ENCODE data around the gene PLXNA4.

PLXNA4 gene

DNA sequence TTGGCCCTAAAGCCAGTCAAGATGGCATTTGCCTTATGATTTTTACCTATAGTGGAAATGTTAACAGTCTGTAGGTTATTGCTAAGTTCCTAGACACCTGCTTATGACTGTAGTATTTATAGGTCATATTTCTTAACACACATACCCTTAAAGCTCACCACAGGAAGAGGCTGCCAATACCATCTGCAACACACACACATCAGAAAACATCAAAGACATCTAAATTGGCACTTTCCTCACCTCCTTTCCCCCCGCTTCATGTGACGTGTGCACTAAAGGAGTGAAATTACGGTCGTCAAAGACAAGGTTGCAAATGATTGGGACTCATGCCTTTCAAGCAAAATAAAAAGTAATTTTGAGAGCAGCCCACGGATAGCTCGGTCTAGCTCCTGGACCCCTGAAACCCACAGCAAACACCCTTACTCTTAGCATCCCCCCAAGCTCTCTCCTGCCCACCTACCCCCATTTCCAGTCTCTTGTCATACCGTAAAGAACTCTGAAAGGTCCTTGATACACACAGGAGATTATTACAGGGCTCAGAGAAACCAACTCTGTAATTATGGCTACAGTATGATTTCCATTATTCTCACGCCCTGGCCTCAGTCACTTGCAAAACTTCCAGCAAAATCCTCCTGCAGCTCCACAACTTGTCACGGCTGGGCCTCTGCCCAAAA is 90.5 kb downstream of the PLXNA4 start:
- TF ChIP-seq POLR2AphosphoS5 (IDR thresholded peaks at IDR 0.05; ENCODE audit: low read depth, low read length): no peak
- TF ChIP-seq, protein P1, sequence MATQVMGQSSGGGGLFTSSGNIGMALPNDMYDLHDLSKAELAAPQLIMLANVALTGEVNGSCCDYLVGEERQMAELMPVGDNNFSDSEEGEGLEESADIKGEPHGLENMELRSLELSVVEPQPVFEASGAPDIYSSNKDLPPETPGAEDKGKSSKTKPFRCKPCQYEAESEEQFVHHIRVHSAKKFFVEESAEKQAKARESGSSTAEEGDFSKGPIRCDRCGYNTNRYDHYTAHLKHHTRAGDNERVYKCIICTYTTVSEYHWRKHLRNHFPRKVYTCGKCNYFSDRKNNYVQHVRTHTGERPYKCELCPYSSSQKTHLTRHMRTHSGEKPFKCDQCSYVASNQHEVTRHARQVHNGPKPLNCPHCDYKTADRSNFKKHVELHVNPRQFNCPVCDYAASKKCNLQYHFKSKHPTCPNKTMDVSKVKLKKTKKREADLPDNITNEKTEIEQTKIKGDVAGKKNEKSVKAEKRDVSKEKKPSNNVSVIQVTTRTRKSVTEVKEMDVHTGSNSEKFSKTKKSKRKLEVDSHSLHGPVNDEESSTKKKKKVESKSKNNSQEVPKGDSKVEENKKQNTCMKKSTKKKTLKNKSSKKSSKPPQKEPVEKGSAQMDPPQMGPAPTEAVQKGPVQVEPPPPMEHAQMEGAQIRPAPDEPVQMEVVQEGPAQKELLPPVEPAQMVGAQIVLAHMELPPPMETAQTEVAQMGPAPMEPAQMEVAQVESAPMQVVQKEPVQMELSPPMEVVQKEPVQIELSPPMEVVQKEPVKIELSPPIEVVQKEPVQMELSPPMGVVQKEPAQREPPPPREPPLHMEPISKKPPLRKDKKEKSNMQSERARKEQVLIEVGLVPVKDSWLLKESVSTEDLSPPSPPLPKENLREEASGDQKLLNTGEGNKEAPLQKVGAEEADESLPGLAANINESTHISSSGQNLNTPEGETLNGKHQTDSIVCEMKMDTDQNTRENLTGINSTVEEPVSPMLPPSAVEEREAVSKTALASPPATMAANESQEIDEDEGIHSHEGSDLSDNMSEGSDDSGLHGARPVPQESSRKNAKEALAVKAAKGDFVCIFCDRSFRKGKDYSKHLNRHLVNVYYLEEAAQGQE (IDR thresholded peaks at IDR 0.05; ENCODE audit: insufficient read depth in 1 of 2, low read depth in 2 of 2, low read length in 2 of 2): no peak
- TF ChIP-seq SIN3A (IDR thresholded peaks at IDR 0.05; ENCODE audit: borderline replicate concordance, insufficient read depth, low read length): no peak
- TF ChIP-seq TAF1 (IDR thresholded peaks at IDR 0.05; ENCODE audit: borderline replicate concordance, insufficient read depth, low read length): no peak
- TF ChIP-seq FOXP2 (optimal IDR thresholded peaks at IDR 0.05; ENCODE audit: borderline replicate concordance, extremely low read depth, extremely low read length, insufficient read depth): no peak

- no peak for TF ChIP-seq POLR2AphosphoS5 (IDR thresholded peaks at IDR 0.05; ENCODE audit: low read depth, low read length)
- TF ChIP-seq SIN3A (IDR thresholded peaks at IDR 0.05; ENCODE audit: borderline replicate concordance, insufficient read depth, low read length): no peak
These were observed 91.1 kb downstream of the PLXNA4 start for GRCh38 chr7:132485136-132485535.

- no peak for TF ChIP-seq FOXP2 (optimal IDR thresholded peaks at IDR 0.05; ENCODE audit: borderline replicate concordance, extremely low read depth, extremely low read length, insufficient read depth)
- TF ChIP-seq POLR2AphosphoS5 (IDR thresholded peaks at IDR 0.05; ENCODE audit: low read depth, low read length): no peak
- no peak for TF ChIP-seq TAF1 (IDR thresholded peaks at IDR 0.05; ENCODE audit: borderline replicate concordance, insufficient read depth, low read length)
- no peak for TF ChIP-seq SIN3A (IDR thresholded peaks at IDR 0.05; ENCODE audit: borderline replicate concordance, insufficient read depth, low read length)
- TF ChIP-seq, protein P1 (IDR thresholded peaks at IDR 0.05; ENCODE audit: insufficient read depth in 1 of 2, low read depth in 2 of 2, low read length in 2 of 2): no peak
These were observed 93.4 kb downstream of the PLXNA4 start for GRCh38 chr7:132482866-132483265.

- TF ChIP-seq, protein P1 (IDR thresholded peaks at IDR 0.05; ENCODE audit: insufficient read depth in 1 of 2, low read depth in 2 of 2, low read length in 2 of 2): no peak
- TF ChIP-seq FOXP2 (optimal IDR thresholded peaks at IDR 0.05; ENCODE audit: borderline replicate concordance, extremely low read depth, extremely low read length, insufficient read depth) (no peak), POLR2AphosphoS5 (IDR thresholded peaks at IDR 0.05; ENCODE audit: low read depth, low read length) (no peak), SIN3A (IDR thresholded peaks at IDR 0.05; ENCODE audit: borderline replicate concordance, insufficient read depth, low read length) (no peak), TAF1 (IDR thresholded peaks at IDR 0.05; ENCODE audit: borderline replicate concordance, insufficient read depth, low read length) (no peak)
These were observed 95.7 kb downstream of the PLXNA4 start for GRCh38 chr7:132480534-132480933.

DNA sequence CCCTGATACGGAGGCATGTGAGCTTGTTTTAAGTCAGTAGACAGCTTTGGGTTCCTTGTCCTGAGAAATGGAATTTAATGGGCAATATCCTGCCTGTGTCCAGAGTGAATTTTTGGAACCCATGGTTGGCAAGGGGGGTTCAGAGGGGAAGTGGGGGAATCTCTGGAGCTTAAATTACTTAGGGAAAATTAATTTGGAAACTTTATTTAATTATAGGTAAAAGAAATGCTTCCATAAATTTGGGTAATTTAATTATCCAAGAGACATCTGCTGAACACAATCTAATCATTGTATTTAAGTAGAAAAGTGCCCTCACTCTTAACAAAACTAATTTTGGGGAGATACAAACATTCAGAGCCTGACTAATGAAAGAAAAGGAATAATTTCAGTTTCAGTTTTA is 99.7 kb downstream of the PLXNA4 start:
- no peak for TF ChIP-seq SIN3A (IDR thresholded peaks at IDR 0.05; ENCODE audit: borderline replicate concordance, insufficient read depth, low read length)
- TF ChIP-seq FOXP2 (optimal IDR thresholded peaks at IDR 0.05; ENCODE audit: borderline replicate concordance, extremely low read depth, extremely low read length, insufficient read depth): no peak
- TF ChIP-seq, protein P1 (IDR thresholded peaks at IDR 0.05; ENCODE audit: insufficient read depth in 1 of 2, low read depth in 2 of 2, low read length in 2 of 2): no peak
- TF ChIP-seq POLR2AphosphoS5 (IDR thresholded peaks at IDR 0.05; ENCODE audit: low read depth, low read length): no peak
- no peak for TF ChIP-seq TAF1 (IDR thresholded peaks at IDR 0.05; ENCODE audit: borderline replicate concordance, insufficient read depth, low read length)
